T-helper 2 cell treated with Interferon-gamma antibody and Interleukin-4, amounts not matched to agents 5 μg/mL and 100 μg/mL, for 36 hours (primary cell): ENCODE data around the gene ACER3.

Experiments
- DNase-seq: peaks from one replicate; pipeline ENCODE4 v3.0.0; 2021; ENCODE audit warnings: low spot score
- H3K27ac Mint-ChIP-seq: one replicate; pipeline ENCODE4 v1.8.0; 2021; ENCODE audit warnings: mild to moderate bottlenecking, mixed read lengths
- H3K27me3 Mint-ChIP-seq: one replicate; pipeline ENCODE4 v1.8.0; 2021; ENCODE audit warnings: low read depth, mixed read lengths
- H3K36me3 Mint-ChIP-seq: one replicate; pipeline ENCODE4 v1.8.0; 2021; ENCODE audit warnings: low read depth, mixed read lengths
- H3K4me1 Mint-ChIP-seq: one replicate; pipeline ENCODE4 v1.8.0; 2021; ENCODE audit warnings: low read depth, mixed read lengths
- H3K4me3 Mint-ChIP-seq: one replicate; pipeline ENCODE4 v1.8.0; 2022; ENCODE audit warnings: mild to moderate bottlenecking, moderate library complexity, mixed read lengths
- H3K9me3 Mint-ChIP-seq: one replicate; pipeline ENCODE4 v1.8.0; 2021; ENCODE audit warnings: mixed read lengths

The ACER3 gene

DNA sequence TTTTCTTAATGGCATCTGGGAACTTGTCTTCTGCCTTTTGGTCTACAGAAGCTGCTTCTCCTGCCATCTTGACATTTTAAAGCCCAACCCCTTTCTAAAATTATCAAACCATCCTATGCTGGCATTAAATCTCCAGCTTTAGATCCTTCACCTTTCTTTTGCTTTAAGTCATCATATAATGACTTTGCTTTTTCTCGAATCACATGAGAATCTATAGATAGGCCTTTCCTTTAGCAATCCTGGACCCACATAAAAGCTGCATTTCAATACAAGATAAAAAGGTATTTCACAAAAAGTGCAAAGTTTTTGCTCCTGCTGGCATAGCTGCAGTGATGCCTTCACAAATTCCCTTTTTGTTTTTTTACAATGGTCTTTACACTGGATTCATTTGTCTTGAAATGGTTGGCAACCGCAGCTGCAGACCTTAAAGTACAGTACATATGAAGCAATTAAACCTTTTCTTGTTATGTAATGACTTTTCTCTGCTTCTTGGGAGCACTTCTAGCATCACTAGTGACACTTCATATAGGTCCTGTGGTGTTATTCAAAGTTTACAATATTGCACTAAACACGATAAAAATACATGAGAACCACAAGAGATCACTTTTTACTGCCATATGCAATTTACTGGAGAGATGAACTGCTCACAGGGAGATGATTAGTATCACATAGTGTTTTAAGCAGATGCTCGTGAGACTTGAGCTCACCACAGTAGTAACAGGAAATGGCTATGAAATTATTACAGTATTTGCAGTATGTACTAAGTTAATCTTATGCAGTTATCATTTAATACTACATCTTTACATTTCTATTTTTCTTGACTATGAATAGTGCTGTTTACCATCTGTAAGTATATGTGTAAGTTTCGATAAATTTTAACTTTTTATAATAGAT lies 41.6 kb downstream of the ACER3 start:
- no peak for DNase-seq
- no peak overlapping the region for H3K27ac Mint-ChIP-seq
- H3K27me3 Mint-ChIP-seq = no peaks in the 10 kb centered on the region
- no peak overlapping the region for H3K4me3 Mint-ChIP-seq
- H3K9me3 Mint-ChIP-seq = no peaks in the 10 kb centered on the region
- H3K4me1 Mint-ChIP-seq = peaks cover 3% of the 10 kb centered on the region
- peaks cover 3% of the 10 kb centered on the region for H3K36me3 Mint-ChIP-seq

DNA sequence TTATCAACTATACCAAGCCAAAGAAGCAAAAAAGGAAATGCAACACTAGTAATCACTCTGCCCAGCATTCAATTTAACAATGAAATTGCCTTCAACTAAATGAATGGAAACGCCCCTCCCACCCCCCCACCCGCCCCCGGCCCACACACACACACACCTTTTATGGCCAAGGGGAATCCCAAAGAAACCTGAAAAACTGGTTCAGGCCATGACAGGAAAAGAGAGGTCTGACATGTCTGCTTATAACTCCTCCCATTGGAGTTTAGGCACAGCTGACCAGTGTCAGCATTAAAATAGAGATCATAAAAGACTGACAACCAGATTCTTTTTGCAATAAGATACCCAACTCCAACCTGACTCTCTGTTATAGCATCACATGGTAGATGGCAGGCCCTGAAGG lies 42.6 kb downstream of the ACER3 start:
- Mint-ChIP-seq H3K9me3 (no peaks in the 10 kb centered on the region), H3K27me3 (no peaks in the 10 kb centered on the region), H3K4me3 (no peak overlapping the region), H3K36me3 (peaks cover 3% of the 10 kb centered on the region), H3K4me1 (peaks cover 3% of the 10 kb centered on the region), H3K27ac (no peak overlapping the region)
- DNase-seq = no peak

DNA sequence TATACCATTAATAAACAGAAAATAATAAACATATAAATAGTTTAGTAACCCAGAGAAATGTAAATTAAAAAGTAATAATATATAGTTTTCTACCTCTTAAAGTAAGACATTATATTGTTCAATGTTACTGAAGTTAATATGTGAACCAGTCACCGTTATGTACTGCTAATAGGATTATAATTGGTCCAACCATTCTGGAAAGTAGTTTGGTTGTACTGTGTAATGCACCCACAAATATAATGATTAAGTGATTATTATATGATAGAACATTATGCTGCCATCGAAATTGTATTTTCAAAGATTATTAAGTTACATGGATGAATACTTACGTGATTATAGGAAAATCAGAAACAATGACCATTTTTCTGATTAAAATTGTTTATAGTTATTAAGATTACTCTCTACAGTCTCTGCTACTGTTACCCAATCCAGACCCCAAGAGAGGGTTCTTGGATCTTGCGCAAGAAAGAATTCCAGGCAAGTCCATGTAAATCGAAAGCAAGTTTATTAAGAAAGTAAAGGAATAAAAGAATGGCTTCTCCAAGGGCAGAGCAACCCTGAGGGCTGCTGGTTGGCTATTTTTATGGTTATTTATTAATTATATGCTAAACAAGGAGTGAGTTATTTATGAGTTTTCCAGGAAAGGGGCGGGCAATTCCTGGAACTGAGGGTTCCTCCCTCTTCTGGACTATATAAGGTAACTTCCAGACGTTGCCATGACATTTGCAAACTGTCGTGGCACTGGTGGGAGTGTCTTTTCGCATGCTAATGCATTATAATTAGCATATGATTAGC lies 50.1 kb downstream of the ACER3 start:
- Mint-ChIP-seq H3K4me1 (no peaks in the 10 kb centered on the region), H3K9me3 (no peaks in the 10 kb centered on the region), H3K27me3 (no peaks in the 10 kb centered on the region), H3K4me3 (no peak overlapping the region), H3K27ac (no peak overlapping the region), H3K36me3 (no peaks in the 10 kb centered on the region)
- DNase-seq = no peak

DNA sequence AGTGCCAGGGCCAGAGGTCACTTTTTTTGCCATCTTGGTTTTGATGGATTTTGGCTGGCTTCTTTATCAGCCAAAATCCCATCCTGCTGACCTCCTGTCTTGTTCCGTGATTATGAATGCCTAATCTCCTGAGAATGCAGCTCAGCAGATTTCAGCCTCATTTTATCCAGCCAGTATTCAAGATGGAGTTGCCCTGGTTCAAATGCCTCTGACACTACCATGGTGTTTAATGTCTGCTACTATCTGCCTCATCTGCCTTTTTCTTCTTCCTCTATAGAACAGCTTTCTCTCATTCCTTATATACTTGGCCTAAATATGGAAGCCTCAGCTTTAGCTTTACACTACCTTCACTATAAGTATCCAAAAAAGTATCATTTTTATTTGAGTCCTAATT lies 50.7 kb downstream of the ACER3 start:
- Mint-ChIP-seq H3K27me3 (no peaks in the 10 kb centered on the region), H3K27ac (no peak overlapping the region), H3K36me3 (no peaks in the 10 kb centered on the region), H3K4me1 (no peaks in the 10 kb centered on the region), H3K9me3 (no peaks in the 10 kb centered on the region), H3K4me3 (no peak overlapping the region)
- no peak for DNase-seq

GRCh38 chr11:76916712-76917111 lies 56.0 kb downstream of the ACER3 start:
- no peak overlapping the region for H3K27ac Mint-ChIP-seq
- H3K36me3 Mint-ChIP-seq = no peaks in the 10 kb centered on the region
- no peak overlapping the region for H3K4me3 Mint-ChIP-seq
- peaks cover 12% of the 10 kb centered on the region for H3K4me1 Mint-ChIP-seq
- no peaks in the 10 kb centered on the region for H3K27me3 Mint-ChIP-seq
- DNase-seq = no peak
- H3K9me3 Mint-ChIP-seq = no peaks in the 10 kb centered on the region

GRCh38 chr11:76918941-76919386 lies 58.2 kb downstream of the ACER3 start:
- no peak overlapping the region for H3K4me3 Mint-ChIP-seq
- no peaks in the 10 kb centered on the region for H3K36me3 Mint-ChIP-seq
- peaks cover 2% of the 10 kb centered on the region for H3K27me3 Mint-ChIP-seq
- no peak overlapping the region for H3K27ac Mint-ChIP-seq
- no peaks in the 10 kb centered on the region for H3K9me3 Mint-ChIP-seq
- DNase-seq = no peak
- peaks cover 12% of the 10 kb centered on the region for H3K4me1 Mint-ChIP-seq

DNA sequence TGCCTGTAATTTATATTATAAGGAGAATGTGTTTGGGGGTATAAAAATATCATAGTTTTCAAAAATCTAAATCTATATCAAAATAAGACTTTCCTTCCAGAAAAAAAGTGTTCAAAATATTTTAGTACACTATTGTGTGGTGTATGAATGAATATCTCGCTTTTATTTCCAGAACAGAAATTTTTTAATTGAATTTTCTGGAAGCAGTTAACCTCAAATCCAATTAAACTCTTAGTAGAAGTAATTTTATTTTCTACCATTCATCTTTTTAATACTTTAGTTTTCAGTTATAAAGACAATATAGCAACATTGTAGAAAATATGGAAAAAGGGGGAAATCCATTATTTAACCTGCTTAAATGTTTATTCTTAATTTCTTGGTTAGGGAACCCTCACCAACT lies 58.7 kb downstream of the ACER3 start:
- peaks cover 2% of the 10 kb centered on the region for H3K27me3 Mint-ChIP-seq
- no peak for DNase-seq
- no peak overlapping the region for H3K4me3 Mint-ChIP-seq
- no peaks in the 10 kb centered on the region for H3K36me3 Mint-ChIP-seq
- no peaks in the 10 kb centered on the region for H3K9me3 Mint-ChIP-seq
- H3K27ac Mint-ChIP-seq = no peak overlapping the region
- H3K4me1 Mint-ChIP-seq = peaks cover 12% of the 10 kb centered on the region

DNA sequence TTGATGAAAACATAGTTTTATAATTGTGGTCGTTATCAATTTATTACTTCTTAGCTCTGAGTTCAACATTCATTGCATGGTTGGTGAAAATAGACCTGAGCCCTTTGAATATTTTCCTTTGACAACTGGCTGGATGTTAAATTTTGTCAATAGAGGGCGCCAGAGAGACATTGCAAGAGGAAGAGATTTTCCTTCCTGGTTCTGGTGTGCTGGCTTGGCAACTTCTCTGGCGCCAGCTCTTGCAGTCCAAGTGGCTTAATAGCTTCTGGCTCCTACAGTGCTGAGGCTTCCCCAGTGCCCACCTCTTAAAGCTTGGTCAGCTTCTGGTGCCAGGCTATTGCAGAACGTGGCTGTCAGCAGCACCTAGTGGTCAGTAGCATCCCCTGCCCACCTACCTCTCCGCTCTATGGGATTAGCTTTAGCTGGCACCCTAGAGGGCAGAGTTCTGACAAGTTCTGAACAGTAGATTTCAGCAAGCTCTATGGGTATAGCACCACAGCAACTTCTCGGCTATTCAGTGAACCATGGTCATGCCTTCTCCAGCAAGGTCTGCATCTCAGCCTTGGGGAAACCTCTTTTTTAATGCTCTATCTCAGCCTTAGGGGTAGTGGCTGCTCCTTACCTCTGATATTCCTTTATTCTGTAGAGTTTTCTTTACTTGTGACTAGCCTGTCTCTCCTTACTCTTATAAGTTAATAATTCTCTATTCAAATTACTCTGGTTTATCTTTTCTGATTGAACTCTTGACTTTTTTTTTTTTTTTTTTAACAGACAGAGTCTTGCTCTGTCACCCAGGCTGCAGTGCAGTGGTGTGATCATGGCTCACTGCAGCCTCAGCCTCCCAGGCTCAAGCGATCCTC lies 59.4 kb downstream of the ACER3 start:
- no peaks in the 10 kb centered on the region for H3K36me3 Mint-ChIP-seq
- no peaks in the 10 kb centered on the region for H3K9me3 Mint-ChIP-seq
- peak; percentile 44 for DNase-seq
- H3K27ac Mint-ChIP-seq = no peak overlapping the region
- peaks cover 2% of the 10 kb centered on the region for H3K27me3 Mint-ChIP-seq
- peaks cover 12% of the 10 kb centered on the region for H3K4me1 Mint-ChIP-seq
- H3K4me3 Mint-ChIP-seq = peak overlapping the region; percentile 45

DNA sequence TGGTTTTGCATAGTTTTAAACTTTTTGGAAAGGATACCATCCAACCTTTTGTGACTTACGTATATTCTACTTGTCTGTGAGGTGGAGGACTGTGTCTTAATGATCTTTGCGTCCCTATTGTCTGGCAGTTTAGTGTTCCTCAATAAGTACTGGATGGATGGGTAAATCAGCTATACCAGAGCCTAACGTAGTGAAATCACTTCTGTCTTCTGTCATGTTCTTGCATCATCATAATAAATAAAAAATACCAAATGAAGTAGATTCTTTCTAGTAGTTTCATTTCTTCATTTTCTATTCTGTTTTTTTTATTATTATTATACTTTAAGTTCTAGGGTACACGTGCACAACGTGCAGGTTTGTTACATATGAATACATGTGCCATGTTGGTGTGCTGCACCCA lies 66.4 kb downstream of the ACER3 start:
- H3K27me3 Mint-ChIP-seq = peaks cover 2% of the 10 kb centered on the region
- no peak for DNase-seq
- H3K4me3 Mint-ChIP-seq = no peak overlapping the region
- H3K27ac Mint-ChIP-seq = no peak overlapping the region
- H3K36me3 Mint-ChIP-seq = peaks cover 14% of the 10 kb centered on the region
- H3K4me1 Mint-ChIP-seq = no peaks in the 10 kb centered on the region
- H3K9me3 Mint-ChIP-seq = no peaks in the 10 kb centered on the region

GRCh38 chr11:76935042-76935441 lies 74.3 kb downstream of the ACER3 start:
- peaks cover 15% of the 10 kb centered on the region for H3K36me3 Mint-ChIP-seq
- no peaks in the 10 kb centered on the region for H3K27me3 Mint-ChIP-seq
- H3K27ac Mint-ChIP-seq = no peak overlapping the region
- DNase-seq = no peak
- peaks cover 16% of the 10 kb centered on the region for H3K9me3 Mint-ChIP-seq
- H3K4me1 Mint-ChIP-seq = no peaks in the 10 kb centered on the region
- H3K4me3 Mint-ChIP-seq = no peak overlapping the region

DNA sequence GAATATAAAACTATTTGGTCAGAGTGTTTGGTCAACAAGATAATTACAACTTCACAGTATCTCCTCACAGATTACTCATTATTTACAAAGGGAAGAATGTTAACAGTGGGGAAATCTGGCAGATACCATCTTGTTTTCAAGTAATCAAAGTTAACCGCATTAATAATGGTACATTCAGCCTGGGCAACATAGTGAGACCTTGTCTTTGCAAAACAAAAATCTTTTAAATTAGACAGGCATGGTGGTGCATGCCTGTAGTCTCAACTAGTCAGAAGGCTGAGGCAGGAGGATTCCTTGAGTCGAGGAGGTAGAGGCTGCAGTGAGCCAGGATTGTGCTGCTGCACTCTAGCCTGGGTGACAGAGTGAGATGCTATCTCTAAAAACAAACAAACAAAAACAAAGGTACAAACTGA lies 78.5 kb downstream of the ACER3 start:
- peaks cover 17% of the 10 kb centered on the region for H3K9me3 Mint-ChIP-seq
- no peaks in the 10 kb centered on the region for H3K4me1 Mint-ChIP-seq
- H3K27ac Mint-ChIP-seq = no peak overlapping the region
- H3K27me3 Mint-ChIP-seq = peaks cover 5% of the 10 kb centered on the region
- no peak overlapping the region for H3K4me3 Mint-ChIP-seq
- peaks cover 10% of the 10 kb centered on the region for H3K36me3 Mint-ChIP-seq
- no peak for DNase-seq

DNA sequence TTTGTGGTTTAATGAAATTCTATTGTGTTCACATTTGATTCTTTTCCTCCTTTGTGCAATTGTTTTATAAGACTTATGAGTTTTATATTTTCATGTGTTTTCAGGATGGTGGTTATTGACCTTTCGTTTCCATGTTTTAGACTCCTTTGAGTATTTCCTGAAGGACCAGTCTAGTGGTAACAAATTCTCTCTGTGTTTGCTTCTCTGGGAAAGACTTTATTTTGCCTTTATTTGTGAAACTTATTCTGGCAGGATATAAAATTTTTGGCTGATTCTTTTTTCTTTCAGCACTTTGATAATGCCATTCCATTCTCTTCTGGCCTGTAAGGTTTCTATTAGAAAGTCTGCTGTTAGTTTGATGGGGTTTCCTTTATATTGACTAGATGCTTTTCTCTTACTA lies 83.5 kb downstream of the ACER3 start:
- H3K36me3 Mint-ChIP-seq = peaks cover 5% of the 10 kb centered on the region
- H3K4me1 Mint-ChIP-seq = no peaks in the 10 kb centered on the region
- peaks cover 5% of the 10 kb centered on the region for H3K27me3 Mint-ChIP-seq

DNA sequence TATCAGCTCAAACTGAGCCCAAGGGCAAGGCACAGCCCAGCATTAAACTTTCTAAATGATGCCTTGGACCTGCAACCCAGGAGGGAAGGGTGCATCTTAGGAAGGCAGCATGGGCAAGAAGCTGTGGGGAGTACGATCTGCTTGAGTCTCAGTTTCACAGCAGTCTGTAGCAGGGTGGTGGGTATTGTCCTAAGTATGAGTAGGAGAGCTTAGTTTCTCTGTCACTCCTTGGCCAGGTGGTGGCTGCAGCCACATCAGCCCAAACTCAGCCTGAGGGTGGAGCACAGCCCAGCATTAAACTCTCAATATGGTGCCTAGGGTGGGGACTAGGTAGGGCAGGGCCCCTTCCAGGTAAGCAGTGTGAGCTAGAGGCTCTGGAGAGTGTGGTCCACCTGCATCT lies 85.5 kb downstream of the ACER3 start:
- Mint-ChIP-seq H3K4me3 (no peak overlapping the region), H3K4me1 (no peaks in the 10 kb centered on the region), H3K9me3 (peaks cover 17% of the 10 kb centered on the region), H3K36me3 (peaks cover 5% of the 10 kb centered on the region), H3K27ac (no peak overlapping the region), H3K27me3 (peaks cover 5% of the 10 kb centered on the region)
- DNase-seq = no peak

More for the DNA sequence above, 83.5 kb downstream of the ACER3 start:
- Mint-ChIP-seq H3K9me3 (peaks cover 17% of the 10 kb centered on the region), H3K27ac (no peak overlapping the region), H3K4me3 (no peak overlapping the region)
- no peak for DNase-seq
